ENCODE results near the gene TMEM184A.

- TF ChIP-seq, protein P1, sequence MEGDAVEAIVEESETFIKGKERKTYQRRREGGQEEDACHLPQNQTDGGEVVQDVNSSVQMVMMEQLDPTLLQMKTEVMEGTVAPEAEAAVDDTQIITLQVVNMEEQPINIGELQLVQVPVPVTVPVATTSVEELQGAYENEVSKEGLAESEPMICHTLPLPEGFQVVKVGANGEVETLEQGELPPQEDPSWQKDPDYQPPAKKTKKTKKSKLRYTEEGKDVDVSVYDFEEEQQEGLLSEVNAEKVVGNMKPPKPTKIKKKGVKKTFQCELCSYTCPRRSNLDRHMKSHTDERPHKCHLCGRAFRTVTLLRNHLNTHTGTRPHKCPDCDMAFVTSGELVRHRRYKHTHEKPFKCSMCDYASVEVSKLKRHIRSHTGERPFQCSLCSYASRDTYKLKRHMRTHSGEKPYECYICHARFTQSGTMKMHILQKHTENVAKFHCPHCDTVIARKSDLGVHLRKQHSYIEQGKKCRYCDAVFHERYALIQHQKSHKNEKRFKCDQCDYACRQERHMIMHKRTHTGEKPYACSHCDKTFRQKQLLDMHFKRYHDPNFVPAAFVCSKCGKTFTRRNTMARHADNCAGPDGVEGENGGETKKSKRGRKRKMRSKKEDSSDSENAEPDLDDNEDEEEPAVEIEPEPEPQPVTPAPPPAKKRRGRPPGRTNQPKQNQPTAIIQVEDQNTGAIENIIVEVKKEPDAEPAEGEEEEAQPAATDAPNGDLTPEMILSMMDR (conservative IDR thresholded peaks at IDR 0.05): no peak
- TF ChIP-seq EZH2 (IDR thresholded peaks at IDR 0.05; ENCODE audit: low read depth): no peak
Observed at GRCh38 chr7:1533255-1533546, 22.8 kb downstream of the TMEM184A start.

All from PC-9 (cell line).